ENCODE results near the gene HEPN1.

Gene HEPN1

DNA sequence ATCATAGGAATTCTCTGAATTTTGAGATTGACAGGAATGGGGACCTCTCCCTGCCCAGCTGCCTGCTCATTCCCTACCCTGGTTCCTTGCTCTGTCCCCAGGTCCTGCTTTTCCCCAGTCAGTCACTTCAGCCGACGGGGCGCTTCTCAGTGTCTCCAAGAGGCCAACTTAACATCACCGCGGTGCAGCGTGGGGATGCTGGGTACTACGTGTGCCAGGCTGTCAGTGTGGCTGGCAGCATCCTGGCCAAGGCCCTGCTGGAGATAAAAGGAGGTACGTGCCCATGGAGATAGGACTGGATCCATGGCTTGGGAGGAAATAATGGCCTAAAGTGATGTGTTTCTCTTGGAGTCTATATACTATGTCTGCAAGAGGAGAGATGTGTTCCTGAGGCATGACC lies 46.8 kb upstream of the HEPN1 start:
- ChIA-PET CTCF (interaction anchor here (1.2 kb wide), 1 partner anchor 34 kb away, joined by 3 read pairs; no protein-coding TSS in a partner anchor), POLR2A (no interaction called here)
- Histone ChIP-seq H3K9me3 (ENCODE audit: control insufficient read depth, insufficient read depth, low read depth, low read length) (no peaks in the 10 kb centered on the region), H3K36me3 (ENCODE audit: control insufficient read depth in 2 of 2, insufficient read depth in 1 of 2, low read length in 2 of 2) (no peaks in the 10 kb centered on the region), H3K4me1 (ENCODE audit: control insufficient read depth, insufficient read depth, low read length) (no peaks in the 10 kb centered on the region), H3K27ac (ENCODE audit: extremely low read depth, low read depth, low read length) (no peak overlapping the region), H3K4me3 (ENCODE audit: low read depth, low read length) (no peak overlapping the region)
- TF ChIP-seq ZNF623 (tag by site-specific recombination; IDR thresholded peaks at IDR 0.05) (no peak), ZNF473 (tag by site-specific recombination; IDR thresholded peaks at IDR 0.05) (no peak), ZNF169 (tag by site-specific recombination; IDR thresholded peaks at IDR 0.05) (no peak), ZNF585B (tag by site-specific recombination; IDR thresholded peaks at IDR 0.05) (no peak), ZNF837 (tag by site-specific recombination; IDR thresholded peaks at IDR 0.05) (no peak), ZNF19 (tag by site-specific recombination; IDR thresholded peaks at IDR 0.05; ENCODE audit: low read depth) (no peak), SP3 (tag by site-specific recombination; IDR thresholded peaks at IDR 0.05) (no peak), ZNF514 (tag by site-specific recombination; IDR thresholded peaks at IDR 0.05) (no peak)
- TF ChIP-seq, protein P1, sequence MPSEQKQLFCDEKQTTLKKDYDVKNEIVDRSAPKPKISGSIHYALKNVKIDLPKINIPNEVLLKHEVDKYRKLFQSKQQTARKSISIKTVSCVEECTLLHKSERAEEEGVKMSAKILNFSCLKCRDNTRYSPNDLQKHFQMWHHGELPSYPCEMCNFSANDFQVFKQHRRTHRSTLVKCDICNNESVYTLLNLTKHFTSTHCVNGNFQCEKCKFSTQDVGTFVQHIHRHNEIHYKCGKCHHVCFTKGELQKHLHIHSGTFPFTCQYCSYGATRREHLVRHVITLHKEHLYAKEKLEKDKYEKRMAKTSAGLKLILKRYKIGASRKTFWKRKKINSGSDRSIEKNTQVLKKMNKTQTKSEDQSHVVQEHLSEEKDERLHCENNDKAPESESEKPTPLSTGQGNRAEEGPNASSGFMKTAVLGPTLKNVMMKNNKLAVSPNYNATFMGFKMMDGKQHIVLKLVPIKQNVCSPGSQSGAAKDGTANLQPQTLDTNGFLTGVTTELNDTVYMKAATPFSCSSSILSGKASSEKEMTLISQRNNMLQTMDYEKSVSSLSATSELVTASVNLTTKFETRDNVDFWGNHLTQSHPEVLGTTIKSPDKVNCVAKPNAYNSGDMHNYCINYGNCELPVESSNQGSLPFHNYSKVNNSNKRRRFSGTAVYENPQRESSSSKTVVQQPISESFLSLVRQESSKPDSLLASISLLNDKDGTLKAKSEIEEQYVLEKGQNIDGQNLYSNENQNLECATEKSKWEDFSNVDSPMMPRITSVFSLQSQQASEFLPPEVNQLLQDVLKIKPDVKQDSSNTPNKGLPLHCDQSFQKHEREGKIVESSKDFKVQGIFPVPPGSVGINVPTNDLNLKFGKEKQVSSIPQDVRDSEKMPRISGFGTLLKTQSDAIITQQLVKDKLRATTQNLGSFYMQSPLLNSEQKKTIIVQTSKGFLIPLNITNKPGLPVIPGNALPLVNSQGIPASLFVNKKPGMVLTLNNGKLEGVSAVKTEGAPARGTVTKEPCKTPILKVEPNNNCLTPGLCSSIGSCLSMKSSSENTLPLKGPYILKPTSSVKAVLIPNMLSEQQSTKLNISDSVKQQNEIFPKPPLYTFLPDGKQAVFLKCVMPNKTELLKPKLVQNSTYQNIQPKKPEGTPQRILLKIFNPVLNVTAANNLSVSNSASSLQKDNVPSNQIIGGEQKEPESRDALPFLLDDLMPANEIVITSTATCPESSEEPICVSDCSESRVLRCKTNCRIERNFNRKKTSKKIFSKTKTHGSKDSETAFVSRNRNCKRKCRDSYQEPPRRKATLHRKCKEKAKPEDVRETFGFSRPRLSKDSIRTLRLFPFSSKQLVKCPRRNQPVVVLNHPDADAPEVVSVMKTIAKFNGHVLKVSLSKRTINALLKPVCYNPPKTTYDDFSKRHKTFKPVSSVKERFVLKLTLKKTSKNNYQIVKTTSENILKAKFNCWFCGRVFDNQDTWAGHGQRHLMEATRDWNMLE (tag by site-specific recombination; conservative IDR thresholded peaks at IDR 0.05; ENCODE audit: low read depth) = no peak
- TF ChIP-seq, protein P2, sequence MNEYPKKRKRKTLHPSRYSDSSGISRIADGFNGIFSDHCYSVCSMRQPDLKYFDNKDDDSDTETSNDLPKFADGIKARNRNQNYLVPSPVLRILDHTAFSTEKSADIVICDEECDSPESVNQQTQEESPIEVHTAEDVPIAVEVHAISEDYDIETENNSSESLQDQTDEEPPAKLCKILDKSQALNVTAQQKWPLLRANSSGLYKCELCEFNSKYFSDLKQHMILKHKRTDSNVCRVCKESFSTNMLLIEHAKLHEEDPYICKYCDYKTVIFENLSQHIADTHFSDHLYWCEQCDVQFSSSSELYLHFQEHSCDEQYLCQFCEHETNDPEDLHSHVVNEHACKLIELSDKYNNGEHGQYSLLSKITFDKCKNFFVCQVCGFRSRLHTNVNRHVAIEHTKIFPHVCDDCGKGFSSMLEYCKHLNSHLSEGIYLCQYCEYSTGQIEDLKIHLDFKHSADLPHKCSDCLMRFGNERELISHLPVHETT (tag by site-specific recombination; IDR thresholded peaks at IDR 0.05) = no peak
- TF ChIP-seq, protein P3, sequence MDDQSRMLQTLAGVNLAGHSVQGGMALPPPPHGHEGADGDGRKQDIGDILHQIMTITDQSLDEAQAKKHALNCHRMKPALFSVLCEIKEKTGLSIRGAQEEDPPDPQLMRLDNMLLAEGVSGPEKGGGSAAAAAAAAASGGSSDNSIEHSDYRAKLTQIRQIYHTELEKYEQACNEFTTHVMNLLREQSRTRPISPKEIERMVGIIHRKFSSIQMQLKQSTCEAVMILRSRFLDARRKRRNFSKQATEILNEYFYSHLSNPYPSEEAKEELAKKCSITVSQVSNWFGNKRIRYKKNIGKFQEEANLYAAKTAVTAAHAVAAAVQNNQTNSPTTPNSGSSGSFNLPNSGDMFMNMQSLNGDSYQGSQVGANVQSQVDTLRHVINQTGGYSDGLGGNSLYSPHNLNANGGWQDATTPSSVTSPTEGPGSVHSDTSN (CRISPR knock-in tag; IDR thresholded peaks at IDR 0.05) = no peak

DNA sequence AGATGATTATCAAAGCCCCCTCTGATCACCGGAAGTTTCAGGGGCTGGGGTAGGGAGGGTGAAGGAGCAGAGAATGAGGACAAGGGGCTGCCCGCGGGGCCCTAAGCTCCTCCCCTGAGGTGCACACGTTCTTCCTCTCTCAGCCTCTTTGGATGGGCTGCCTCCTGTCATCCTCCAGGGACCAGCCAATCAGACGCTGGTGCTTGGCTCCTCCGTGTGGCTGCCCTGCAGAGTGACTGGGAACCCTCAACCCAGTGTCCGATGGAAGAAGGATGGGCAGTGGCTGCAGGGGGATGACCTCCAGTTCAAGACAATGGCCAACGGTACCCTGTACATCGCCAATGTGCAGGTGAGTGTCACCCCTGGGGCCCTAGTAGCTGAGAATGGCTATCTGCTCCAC lies 46.3 kb upstream of the HEPN1 start:
- Histone ChIP-seq H3K36me3 (ENCODE audit: control insufficient read depth in 2 of 2, insufficient read depth in 1 of 2, low read length in 2 of 2) (no peaks in the 10 kb centered on the region), H3K27ac (ENCODE audit: extremely low read depth, low read depth, low read length) (no peak overlapping the region), H3K4me1 (ENCODE audit: control insufficient read depth, insufficient read depth, low read length) (no peaks in the 10 kb centered on the region), H3K9me3 (ENCODE audit: control insufficient read depth, insufficient read depth, low read depth, low read length) (no peaks in the 10 kb centered on the region), H3K4me3 (ENCODE audit: low read depth, low read length) (no peak overlapping the region)
- CTCF ChIA-PET = interaction anchor here (1.2 to 1.5 kb wide), 2 partner anchors 35 to 44 kb away, joined by 3 read pairs; no protein-coding TSS in a partner anchor
- POLR2A ChIA-PET = no interaction called here
- TF ChIP-seq YY1 (tag by site-specific recombination; IDR thresholded peaks at IDR 0.05) (no peak), KLF8 (tag by site-specific recombination; IDR thresholded peaks at IDR 0.05) (no peak), ZNF341 (tag by site-specific recombination; IDR thresholded peaks at IDR 0.05; ENCODE audit: low read depth) (no peak), ZNF302 (tag by site-specific recombination; IDR thresholded peaks at IDR 0.05; ENCODE audit: low read depth) (no peak), ZNF529 (tag by site-specific recombination; IDR thresholded peaks at IDR 0.05; ENCODE audit: insufficient replicate concordance) (no peak), ZNF37A (tag by site-specific recombination; IDR thresholded peaks at IDR 0.05) (no peak), ZNF239 (tag by site-specific recombination; IDR thresholded peaks at IDR 0.05) (no peak), ZNF707 (tag by site-specific recombination; IDR thresholded peaks at IDR 0.05) (no peak), ZNF830 (tag by site-specific recombination; IDR thresholded peaks at IDR 0.05; ENCODE audit: low read depth) (no peak), ZNF473 (tag by site-specific recombination; IDR thresholded peaks at IDR 0.05) (no peak), ZNF600 (tag by site-specific recombination; IDR thresholded peaks at IDR 0.05) (no peak)
- TF ChIP-seq, protein P4, sequence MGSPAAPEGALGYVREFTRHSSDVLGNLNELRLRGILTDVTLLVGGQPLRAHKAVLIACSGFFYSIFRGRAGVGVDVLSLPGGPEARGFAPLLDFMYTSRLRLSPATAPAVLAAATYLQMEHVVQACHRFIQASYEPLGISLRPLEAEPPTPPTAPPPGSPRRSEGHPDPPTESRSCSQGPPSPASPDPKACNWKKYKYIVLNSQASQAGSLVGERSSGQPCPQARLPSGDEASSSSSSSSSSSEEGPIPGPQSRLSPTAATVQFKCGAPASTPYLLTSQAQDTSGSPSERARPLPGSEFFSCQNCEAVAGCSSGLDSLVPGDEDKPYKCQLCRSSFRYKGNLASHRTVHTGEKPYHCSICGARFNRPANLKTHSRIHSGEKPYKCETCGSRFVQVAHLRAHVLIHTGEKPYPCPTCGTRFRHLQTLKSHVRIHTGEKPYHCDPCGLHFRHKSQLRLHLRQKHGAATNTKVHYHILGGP (tag by site-specific recombination; IDR thresholded peaks at IDR 0.05) = no peak
- TF ChIP-seq, protein P1 (tag by site-specific recombination; conservative IDR thresholded peaks at IDR 0.05; ENCODE audit: low read depth) = no peak
